Stimulated activated memory B cell treated with anti-CD40 and anti-IgM and Interleukin-4, amounts not matched to agents 10 μg/mL and 1 μg/mL and 100 μg/mL, for 72 hours (primary cell): Measurements from ENCODE around the gene LRCH1.

ENCODE experiments used
- ATAC-seq: fragments of 150-1000 bp; cut with Tn5 transposase; 2 replicates; pipeline ENCODE4 v1.10.0; 2021
- H3K27ac Mint-ChIP-seq: one replicate; pipeline ENCODE4 v1.8.0; 2022; ENCODE audit warnings: mild to moderate bottlenecking, mixed read lengths
- H3K27me3 Mint-ChIP-seq: one replicate; pipeline ENCODE4 v1.8.0; 2022; ENCODE audit warnings: mixed read lengths
- H3K36me3 Mint-ChIP-seq: one replicate; pipeline ENCODE4 v1.8.0; 2022; ENCODE audit warnings: mixed read lengths
- H3K4me1 Mint-ChIP-seq: one replicate; pipeline ENCODE4 v1.8.0; 2022; ENCODE audit warnings: mixed read lengths
- H3K4me3 Mint-ChIP-seq: one replicate; pipeline ENCODE4 v1.8.0; 2022; ENCODE audit warnings: mild to moderate bottlenecking, moderate library complexity, mixed read lengths
- H3K9me3 Mint-ChIP-seq: one replicate; pipeline ENCODE4 v1.8.0; 2022; ENCODE audit warnings: mixed read lengths

Gene LRCH1

GRCh38 chr13:46778095-46778494 lies 225.1 kb downstream of the LRCH1 start:
- Mint-ChIP-seq H3K27me3 (no peaks in the 10 kb centered on the region), H3K27ac (peak overlapping the region; percentile 46), H3K4me1 (no peaks in the 10 kb centered on the region), H3K36me3 (peaks cover 62% of the 10 kb centered on the region), H3K4me3 (no peak overlapping the region), H3K9me3 (no peaks in the 10 kb centered on the region)
- ATAC-seq: no peak

DNA sequence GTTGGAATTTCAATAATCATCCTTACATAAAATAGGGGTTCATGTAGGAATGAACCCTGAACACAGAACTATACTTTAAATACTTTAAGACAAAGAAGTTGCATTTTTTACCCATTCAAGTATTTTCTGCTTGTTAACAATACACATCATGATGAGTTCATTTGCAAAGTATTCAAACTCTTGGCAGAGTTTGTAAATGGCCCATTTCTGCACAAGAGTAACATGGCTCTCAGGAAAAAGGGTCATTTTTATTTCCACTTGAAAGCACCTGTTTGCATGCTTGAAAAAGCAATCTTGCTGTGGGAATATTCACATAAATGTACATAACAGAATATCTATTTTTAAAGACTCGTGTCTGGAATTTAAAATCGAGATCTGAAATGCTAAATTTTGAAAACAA lies 225.9 kb downstream of the LRCH1 start:
- no peaks in the 10 kb centered on the region for H3K9me3 Mint-ChIP-seq

GRCh38 chr13:46782066-46782465 lies 229.1 kb downstream of the LRCH1 start:
- no peaks in the 10 kb centered on the region for H3K4me1 Mint-ChIP-seq
- H3K36me3 Mint-ChIP-seq: peaks cover 43% of the 10 kb centered on the region
- H3K9me3 Mint-ChIP-seq: no peaks in the 10 kb centered on the region

More for the DNA sequence above, 225.9 kb downstream of the LRCH1 start:
- Mint-ChIP-seq H3K4me3 (no peak overlapping the region), H3K27ac (no peak overlapping the region), H3K36me3 (peaks cover 56% of the 10 kb centered on the region), H3K27me3 (no peaks in the 10 kb centered on the region), H3K4me1 (no peaks in the 10 kb centered on the region)
- no peak for ATAC-seq

GRCh38 chr13:46782691-46783090 lies 229.7 kb downstream of the LRCH1 start:
- no peaks in the 10 kb centered on the region for H3K9me3 Mint-ChIP-seq
- H3K27ac Mint-ChIP-seq: no peak overlapping the region
- ATAC-seq: no peak
- H3K4me3 Mint-ChIP-seq: no peak overlapping the region
- peaks cover 44% of the 10 kb centered on the region for H3K36me3 Mint-ChIP-seq
- H3K27me3 Mint-ChIP-seq: no peaks in the 10 kb centered on the region
- peaks cover under 1% of the 10 kb centered on the region for H3K4me1 Mint-ChIP-seq

More at GRCh38 chr13:46782066-46782465, 229.1 kb downstream of the LRCH1 start:
- ATAC-seq: no peak
- no peaks in the 10 kb centered on the region for H3K27me3 Mint-ChIP-seq
- H3K4me3 Mint-ChIP-seq: no peak overlapping the region
- H3K27ac Mint-ChIP-seq: no peak overlapping the region

- Mint-ChIP-seq H3K9me3 (no peaks in the 10 kb centered on the region), H3K27ac (no peak overlapping the region), H3K36me3 (peaks cover 44% of the 10 kb centered on the region), H3K27me3 (no peaks in the 10 kb centered on the region), H3K4me1 (peaks cover 7% of the 10 kb centered on the region), H3K4me3 (no peak overlapping the region)
- ATAC-seq: no peak
These were observed 230.5 kb downstream of the LRCH1 start for GRCh38 chr13:46783504-46783903.

DNA sequence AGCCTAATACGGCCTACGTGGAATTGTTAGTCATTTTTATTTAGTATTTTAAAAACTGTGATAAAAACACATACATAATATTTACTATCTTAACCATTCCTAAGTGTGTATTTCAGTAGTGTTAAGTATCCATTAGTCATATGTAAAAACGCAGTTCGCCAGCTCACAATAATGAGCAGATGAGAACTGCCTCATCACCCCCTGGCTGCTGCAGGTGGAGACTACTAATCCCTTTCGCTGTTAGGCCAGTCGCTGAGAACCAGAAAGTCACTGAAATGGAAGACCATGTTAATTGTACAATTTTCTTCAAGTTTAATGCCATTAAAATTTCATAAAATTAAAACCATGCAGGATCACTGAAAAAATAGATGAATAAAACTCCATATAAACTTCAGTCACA lies 242.4 kb downstream of the LRCH1 start:
- Mint-ChIP-seq H3K4me3 (no peak overlapping the region), H3K9me3 (no peaks in the 10 kb centered on the region), H3K4me1 (peaks cover 35% of the 10 kb centered on the region), H3K27ac (no peak overlapping the region), H3K36me3 (peaks cover 20% of the 10 kb centered on the region), H3K27me3 (no peaks in the 10 kb centered on the region)
- ATAC-seq: no peak

DNA sequence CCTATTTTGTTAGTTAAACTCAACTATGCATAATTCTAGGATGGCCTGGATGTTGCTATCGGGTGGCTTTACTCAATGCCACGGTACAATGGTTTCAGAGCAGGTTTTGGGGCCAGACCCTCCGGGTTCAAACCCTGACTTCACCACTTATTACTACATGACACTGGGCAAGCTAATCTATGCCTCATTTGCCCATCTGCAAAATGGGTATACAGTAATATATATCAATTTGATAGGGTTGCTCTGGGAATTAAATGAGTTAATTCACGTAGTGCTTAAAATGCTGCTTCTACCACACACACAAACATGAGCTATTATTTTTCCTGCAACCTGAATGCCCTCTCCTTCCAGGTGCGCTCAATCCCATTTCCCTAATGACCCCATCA lies 243.2 kb downstream of the LRCH1 start:
- H3K4me3 Mint-ChIP-seq: peak overlapping the region; percentile 93
- peak overlapping the region; percentile 98 for H3K27ac Mint-ChIP-seq
- H3K27me3 Mint-ChIP-seq: no peaks in the 10 kb centered on the region
- no peaks in the 10 kb centered on the region for H3K9me3 Mint-ChIP-seq
- ATAC-seq: no peak
- peaks cover 35% of the 10 kb centered on the region for H3K4me1 Mint-ChIP-seq
- H3K36me3 Mint-ChIP-seq: peaks cover 12% of the 10 kb centered on the region

- H3K27ac Mint-ChIP-seq: peak within 1 kb of the TSS; percentile 98
- peak within 1 kb of the TSS; percentile 93 for H3K4me3 Mint-ChIP-seq
- peak; percentile 97 for ATAC-seq
- peaks cover 12% of the 10 kb centered on the region for H3K36me3 Mint-ChIP-seq
- H3K4me1 Mint-ChIP-seq: peaks cover 35% of the 10 kb centered on the region
- no peaks in the 10 kb centered on the region for H3K9me3 Mint-ChIP-seq
- no peaks in the 10 kb centered on the region for H3K27me3 Mint-ChIP-seq
These were observed 243.8 kb downstream of the LRCH1 start, which contains the start of gene ESD for GRCh38 chr13:46796515-46797474. TSS of gene ESD (minus strand) at chr13:46797161. CDS start at chr13:46791413, 5,748 bp downstream.

- Mint-ChIP-seq H3K36me3 (peaks cover 12% of the 10 kb centered on the region), H3K27me3 (peaks cover under 1% of the 10 kb centered on the region), H3K27ac (peak overlapping the region; percentile 98), H3K4me1 (peaks cover 35% of the 10 kb centered on the region), H3K9me3 (no peaks in the 10 kb centered on the region), H3K4me3 (peak overlapping the region; percentile 93)
- no peak for ATAC-seq
These were observed 244.7 kb downstream of the LRCH1 start for GRCh38 chr13:46797501-46798237.

- ATAC-seq: no peak
- no peak overlapping the region for H3K27ac Mint-ChIP-seq
- no peaks in the 10 kb centered on the region for H3K9me3 Mint-ChIP-seq
- peaks cover 27% of the 10 kb centered on the region for H3K4me1 Mint-ChIP-seq
- H3K36me3 Mint-ChIP-seq: peaks cover 6% of the 10 kb centered on the region
- peaks cover 13% of the 10 kb centered on the region for H3K27me3 Mint-ChIP-seq
- no peak overlapping the region for H3K4me3 Mint-ChIP-seq
These were observed 246.2 kb downstream of the LRCH1 start for GRCh38 chr13:46799139-46799538.

DNA sequence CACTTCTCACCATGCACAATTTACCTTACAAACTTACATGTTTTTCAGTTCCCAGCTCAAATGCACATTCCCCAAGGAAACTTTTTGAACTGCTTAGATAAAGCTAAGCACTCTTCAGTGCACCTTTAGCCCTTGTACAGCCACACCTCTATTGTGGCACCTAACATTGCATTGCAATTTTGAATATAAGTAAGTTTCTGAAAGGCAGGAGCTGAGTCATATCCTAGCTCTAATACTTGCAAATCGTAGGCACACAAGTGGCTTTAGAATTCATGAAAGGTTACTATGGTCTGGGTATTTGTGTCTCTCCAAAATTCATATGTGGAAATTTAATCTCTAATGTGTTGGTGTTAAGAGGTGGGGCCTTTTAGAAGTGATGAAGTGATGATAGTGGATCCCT lies 248.9 kb downstream of the LRCH1 start:
- peaks cover 13% of the 10 kb centered on the region for H3K27me3 Mint-ChIP-seq
- peaks cover 6% of the 10 kb centered on the region for H3K4me1 Mint-ChIP-seq
- no peak overlapping the region for H3K4me3 Mint-ChIP-seq
- H3K27ac Mint-ChIP-seq: no peak overlapping the region
- peaks cover 3% of the 10 kb centered on the region for H3K9me3 Mint-ChIP-seq
- no peak for ATAC-seq
- no peaks in the 10 kb centered on the region for H3K36me3 Mint-ChIP-seq
